Measurements from ENCODE around the gene SEPHS2. TPM values are rescaled to one million over a fixed set of nuclear protein-coding genes. Genes with fewer than 3 reads are reported as not detected.
"Not testable (repeated sequence)": the region's sequence is repeated elsewhere in the genome, so short reads cannot be mapped to it uniquely, and the experiment has no call there.

The SEPHS2 gene
- total RNA-seq, 1 donor, result 7.8 TPM

DNA sequence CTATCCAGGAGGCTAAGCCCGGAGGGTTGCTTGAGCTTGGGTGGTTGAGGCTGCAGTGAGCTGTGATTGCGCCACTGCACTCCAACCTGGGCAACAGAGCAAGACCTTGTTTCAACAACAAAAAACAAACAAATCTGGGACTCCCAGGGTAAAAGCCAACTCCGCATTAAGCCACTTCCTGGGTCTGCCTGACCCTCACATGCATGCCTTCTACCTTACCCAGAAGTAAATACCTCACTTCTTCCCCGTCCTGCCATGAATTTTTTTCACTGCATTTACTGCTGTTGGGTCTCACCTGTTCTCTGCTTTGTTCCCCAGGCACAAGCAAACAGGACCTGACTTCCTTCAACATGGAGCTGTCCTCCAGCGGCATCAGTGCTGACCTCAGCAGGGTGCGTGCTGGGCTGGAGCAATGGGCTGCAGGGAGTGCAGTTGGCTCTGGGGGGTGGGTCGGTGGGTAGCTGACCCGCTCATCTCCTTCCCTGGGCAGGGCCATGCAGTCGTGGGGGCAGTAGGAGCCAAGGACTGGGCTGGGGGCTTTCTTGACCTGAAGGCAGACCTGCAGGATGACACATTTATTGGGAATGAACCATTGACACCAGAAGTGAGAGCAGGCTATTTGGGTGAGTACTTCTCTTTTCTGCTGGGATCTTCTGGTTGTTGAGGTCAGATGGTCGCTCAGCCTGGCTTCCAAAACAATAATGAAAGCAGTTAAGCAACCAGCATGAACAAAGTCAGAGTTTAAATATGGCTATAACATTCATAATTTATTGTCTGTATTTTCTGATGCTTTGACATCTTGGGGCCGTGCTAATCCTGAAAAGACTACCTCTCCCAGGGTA is 43.3 kb upstream of the SEPHS2 start:
- DNase-seq (ENCODE audit: low read depth), result no peak
- no peak for TF ChIP-seq CTCF (IDR thresholded peaks at IDR 0.05; ENCODE audit: insufficient read depth, low read depth, low read length)
- no peak overlapping the region for H3K4me3 ChIP-seq (ENCODE audit: low read depth, low read length)

- DNase-seq (ENCODE audit: low read depth), result peak; percentile 22
- H3K4me3 ChIP-seq (ENCODE audit: low read depth, low read length), result no peak overlapping the region
- TF ChIP-seq CTCF (IDR thresholded peaks at IDR 0.05; ENCODE audit: insufficient read depth, low read depth, low read length), result no peak
These were observed 40.3 kb upstream of the SEPHS2 start for GRCh38 chr16:30485818-30486436.

DNA sequence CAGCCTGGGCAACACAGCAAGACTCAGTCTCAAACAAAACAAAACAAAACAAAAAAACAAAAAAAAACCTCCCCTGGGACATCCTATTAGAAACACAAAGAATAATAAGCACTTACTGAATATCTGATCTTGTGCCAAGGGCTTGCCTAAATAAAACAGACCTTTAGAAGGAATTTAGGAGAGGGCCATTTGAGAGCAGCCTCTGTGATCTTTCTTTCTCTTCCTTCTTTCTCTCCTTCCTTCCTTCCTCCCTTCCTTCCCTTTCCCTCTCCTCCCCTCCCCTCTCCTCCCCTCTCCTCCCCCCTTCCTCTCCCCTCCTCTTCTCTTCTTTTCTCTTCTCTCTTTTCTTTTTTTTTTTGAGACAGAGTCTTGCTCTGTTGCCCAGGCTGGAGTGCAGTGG is 39.2 kb upstream of the SEPHS2 start:
- no peak for TF ChIP-seq CTCF (IDR thresholded peaks at IDR 0.05; ENCODE audit: insufficient read depth, low read depth, low read length)
- DNase-seq (ENCODE audit: low read depth), result no peak
- no peak overlapping the region for H3K4me3 ChIP-seq (ENCODE audit: low read depth, low read length)

DNA sequence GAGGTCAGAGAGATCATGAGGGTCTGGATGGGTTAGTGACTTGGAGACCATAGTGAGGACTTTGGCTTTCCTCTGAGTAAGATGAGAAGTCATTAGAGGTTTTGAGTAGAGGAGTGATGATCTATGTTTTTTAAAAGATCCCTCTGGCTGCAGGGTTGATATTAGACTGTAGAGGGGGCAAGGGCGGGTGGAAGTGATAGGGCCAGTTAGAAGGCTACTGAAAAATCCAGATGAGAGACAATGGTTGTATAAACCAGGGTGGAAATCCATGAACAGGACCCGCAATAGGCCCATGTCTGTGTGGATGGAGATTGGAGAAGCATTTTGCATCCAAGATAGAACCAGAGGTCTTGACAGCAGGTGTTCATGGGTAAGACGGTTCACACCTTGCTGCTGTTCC is 36.7 kb upstream of the SEPHS2 start:
- no peak overlapping the region for H3K4me3 ChIP-seq (ENCODE audit: low read depth, low read length)
- peak; percentile 26 for TF ChIP-seq CTCF (IDR thresholded peaks at IDR 0.05; ENCODE audit: insufficient read depth, low read depth, low read length)
- no peak for DNase-seq (ENCODE audit: low read depth)

DNA sequence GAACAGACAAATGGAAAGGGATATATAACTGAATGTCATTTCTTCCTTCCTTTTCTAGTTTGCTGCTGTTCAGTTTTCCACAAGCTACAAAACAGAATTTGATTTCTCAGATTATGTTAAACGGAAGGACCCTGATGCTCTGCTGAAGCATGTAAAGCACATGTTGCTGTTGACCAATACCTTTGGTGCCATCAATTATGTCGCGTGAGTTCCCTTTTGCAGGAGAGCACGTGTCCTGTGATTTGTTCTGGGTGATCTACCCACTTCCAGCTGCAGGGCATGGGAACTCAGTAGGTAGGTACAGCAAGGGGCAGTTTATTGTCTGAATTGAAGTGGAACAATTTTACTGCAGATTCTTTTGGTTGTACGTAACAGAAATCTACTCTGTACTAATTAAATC is 35.7 kb upstream of the SEPHS2 start:
- H3K4me3 ChIP-seq (ENCODE audit: low read depth, low read length), result no peak overlapping the region
- DNase-seq (ENCODE audit: low read depth), result no peak
- TF ChIP-seq CTCF (IDR thresholded peaks at IDR 0.05; ENCODE audit: insufficient read depth, low read depth, low read length), result no peak

DNA sequence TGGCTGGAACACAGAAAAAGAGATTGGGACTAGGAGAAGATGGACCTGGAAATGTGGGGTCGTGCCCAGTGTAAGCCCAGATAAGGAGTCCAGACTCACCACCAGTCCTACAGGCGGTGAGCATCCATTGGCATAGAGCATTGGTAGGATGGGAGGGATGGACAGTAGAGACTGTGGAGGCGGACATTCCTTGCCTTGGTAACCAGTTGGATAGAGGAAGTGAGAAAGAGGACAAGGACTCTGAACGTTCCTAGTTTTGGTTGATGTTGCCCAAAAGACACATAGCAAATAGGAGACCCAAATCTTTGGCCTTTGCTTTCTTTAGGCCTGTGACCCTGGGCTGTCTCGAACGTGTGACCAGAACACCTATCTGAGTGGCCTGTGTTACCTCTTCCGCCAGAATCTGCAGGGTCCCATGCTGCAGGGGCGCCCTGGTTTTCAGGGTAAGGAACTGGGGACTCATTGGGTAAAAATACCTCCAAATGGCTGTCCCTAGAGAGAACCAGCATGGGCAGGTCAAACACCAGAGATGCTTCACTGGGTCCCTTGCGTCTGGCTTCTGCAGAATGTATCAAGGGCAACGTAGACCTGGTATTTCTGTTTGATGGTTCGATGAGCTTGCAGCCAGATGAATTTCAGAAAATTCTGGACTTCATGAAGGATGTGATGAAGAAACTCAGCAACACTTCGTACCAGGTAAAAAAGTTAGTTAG is 33.2 kb upstream of the SEPHS2 start:
- no peak for DNase-seq (ENCODE audit: low read depth)
- H3K4me3 ChIP-seq (ENCODE audit: low read depth, low read length), result no peak overlapping the region
- no peak for TF ChIP-seq CTCF (IDR thresholded peaks at IDR 0.05; ENCODE audit: insufficient read depth, low read depth, low read length)

DNA sequence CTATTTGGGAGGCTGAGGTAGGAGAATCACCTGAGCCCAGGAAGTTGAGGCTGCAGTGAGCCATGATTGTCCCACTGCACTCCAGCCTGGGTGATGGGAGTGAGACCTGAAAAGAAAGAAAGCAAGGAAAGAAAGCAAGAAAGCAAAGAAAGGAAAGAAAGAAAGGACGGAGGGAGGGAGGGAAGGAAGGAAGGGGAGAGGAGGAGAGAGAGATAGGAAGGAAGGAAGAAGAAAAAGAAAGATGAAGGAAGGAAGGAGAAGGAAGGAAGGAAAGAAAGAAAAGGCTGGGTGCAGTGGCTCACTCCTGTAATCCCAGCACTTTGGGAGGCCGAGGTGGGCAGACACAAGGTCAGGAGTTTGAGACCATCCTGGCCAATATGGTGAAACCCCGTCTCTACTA is 32.1 kb upstream of the SEPHS2 start:
- DNase-seq (ENCODE audit: low read depth); H3K4me3 ChIP-seq (ENCODE audit: low read depth, low read length): not testable (repeated sequence)
